ENCODE data around the gene SPATS2L. TPM values are rescaled to one million over a fixed set of nuclear protein-coding genes. Genes with fewer than 3 reads are reported as not detected.
A peak's percentile ranks its signal among the peaks of the same experiment; 100 is the strongest.

The SPATS2L gene
- total and polyA plus RNA-seq, 9 donors, result 144 to 235 (median 222) TPM

DNA sequence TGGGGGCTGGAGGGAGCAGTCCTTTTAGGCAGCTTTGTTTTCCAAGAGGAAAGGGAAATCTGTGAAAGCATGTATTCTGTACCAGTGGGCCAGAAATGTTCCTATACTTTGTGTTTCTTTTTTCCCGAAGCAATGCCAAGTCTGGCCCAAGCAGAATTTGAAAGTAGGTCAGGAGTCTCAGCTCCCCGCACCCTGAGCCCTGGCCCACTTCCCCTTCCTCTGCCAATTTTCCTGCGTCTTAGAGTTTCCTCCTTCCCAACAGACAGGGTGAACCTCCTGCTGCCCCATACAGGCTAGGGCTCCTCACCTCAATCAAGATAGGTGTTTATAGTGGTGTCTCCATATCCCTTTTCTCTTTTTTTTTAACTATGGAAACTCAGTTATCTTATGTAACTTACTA lies 138.0 kb downstream of the SPATS2L start:
- Histone ChIP-seq H3K36me3 (ENCODE audit: control insufficient read depth, insufficient read depth, low read length) (peaks cover 64% of the 10 kb centered on the region), H3K9me3 (replicated peaks; ENCODE audit: control insufficient read depth, low read depth, low read length) (no peaks in the 10 kb centered on the region), H3K27ac (ENCODE audit: low read length) (peak overlapping the region; percentile 9), H3K27me3 (ENCODE audit: control insufficient read depth, insufficient read depth, low read length) (no peaks in the 10 kb centered on the region), H3K4me1 (ENCODE audit: control insufficient read depth, insufficient read depth, low read length) (peaks cover 11% of the 10 kb centered on the region), H3K4me3 (ENCODE audit: low read length) (no peak overlapping the region)
- no CpG with 5 or more reads among the region's 3 CpGs for WGBS (ENCODE audit: insufficient coverage)
- peak; percentile 39 for DNase-seq

DNA sequence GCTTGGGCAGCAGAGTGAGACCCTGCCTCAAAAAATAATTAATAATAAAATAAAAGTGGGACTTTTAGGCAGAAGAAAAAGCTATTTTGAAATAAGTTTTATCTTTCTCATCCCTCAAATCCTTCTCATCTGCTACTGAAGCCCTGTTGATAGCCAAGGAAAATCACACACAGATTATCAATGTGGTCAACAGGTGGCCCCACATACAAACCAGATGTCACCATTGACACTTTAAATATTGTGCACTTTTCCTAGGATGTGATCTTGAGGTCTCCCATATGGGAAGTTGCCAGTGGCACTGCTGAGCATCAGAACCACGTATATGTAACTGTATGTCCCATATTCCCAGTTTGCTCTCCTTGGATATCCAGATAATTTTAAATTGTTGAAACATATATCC lies 138.8 kb downstream of the SPATS2L start:
- Histone ChIP-seq H3K36me3 (ENCODE audit: control insufficient read depth, insufficient read depth, low read length) (peaks cover 61% of the 10 kb centered on the region), H3K4me3 (ENCODE audit: low read length) (no peak overlapping the region), H3K27me3 (ENCODE audit: control insufficient read depth, insufficient read depth, low read length) (no peaks in the 10 kb centered on the region), H3K27ac (ENCODE audit: low read length) (no peak overlapping the region), H3K9me3 (replicated peaks; ENCODE audit: control insufficient read depth, low read depth, low read length) (no peaks in the 10 kb centered on the region), H3K4me1 (ENCODE audit: control insufficient read depth, insufficient read depth, low read length) (peaks cover 11% of the 10 kb centered on the region)
- no peak for DNase-seq
- no CpG with 5 or more reads among the region's 1 CpG for WGBS (ENCODE audit: insufficient coverage)

DNA sequence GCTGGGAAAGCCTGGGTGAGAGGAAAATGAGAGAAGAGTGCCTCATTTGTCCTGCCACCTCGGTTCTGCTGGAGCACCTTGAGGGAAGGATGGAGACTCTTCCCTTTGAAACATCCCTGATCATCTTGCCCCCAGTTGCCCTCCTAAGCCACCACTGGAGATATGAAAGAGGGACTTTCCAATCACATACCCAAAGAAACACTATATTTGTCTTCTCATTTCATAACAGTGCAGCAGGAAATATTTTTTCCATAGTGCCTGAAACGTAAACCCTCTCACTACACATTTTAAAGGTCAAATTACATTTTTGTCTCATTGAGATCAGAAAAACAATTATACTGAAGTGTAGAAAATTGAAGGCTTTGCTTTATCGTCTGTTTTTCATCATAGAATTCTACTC lies 140.1 kb downstream of the SPATS2L start:
- no CpG with 5 or more reads among the region's 3 CpGs for WGBS (ENCODE audit: insufficient coverage)
- H3K27me3 ChIP-seq (ENCODE audit: control insufficient read depth, insufficient read depth, low read length), result no peaks in the 10 kb centered on the region
- H3K4me1 ChIP-seq (ENCODE audit: control insufficient read depth, insufficient read depth, low read length), result peaks cover 11% of the 10 kb centered on the region
- no peaks in the 10 kb centered on the region for H3K9me3 ChIP-seq (replicated peaks; ENCODE audit: control insufficient read depth, low read depth, low read length)
- no peak overlapping the region for H3K4me3 ChIP-seq (ENCODE audit: low read length)
- peaks cover 63% of the 10 kb centered on the region for H3K36me3 ChIP-seq (ENCODE audit: control insufficient read depth, insufficient read depth, low read length)
- DNase-seq, result no peak
- no peak overlapping the region for H3K27ac ChIP-seq (ENCODE audit: low read length)

DNA sequence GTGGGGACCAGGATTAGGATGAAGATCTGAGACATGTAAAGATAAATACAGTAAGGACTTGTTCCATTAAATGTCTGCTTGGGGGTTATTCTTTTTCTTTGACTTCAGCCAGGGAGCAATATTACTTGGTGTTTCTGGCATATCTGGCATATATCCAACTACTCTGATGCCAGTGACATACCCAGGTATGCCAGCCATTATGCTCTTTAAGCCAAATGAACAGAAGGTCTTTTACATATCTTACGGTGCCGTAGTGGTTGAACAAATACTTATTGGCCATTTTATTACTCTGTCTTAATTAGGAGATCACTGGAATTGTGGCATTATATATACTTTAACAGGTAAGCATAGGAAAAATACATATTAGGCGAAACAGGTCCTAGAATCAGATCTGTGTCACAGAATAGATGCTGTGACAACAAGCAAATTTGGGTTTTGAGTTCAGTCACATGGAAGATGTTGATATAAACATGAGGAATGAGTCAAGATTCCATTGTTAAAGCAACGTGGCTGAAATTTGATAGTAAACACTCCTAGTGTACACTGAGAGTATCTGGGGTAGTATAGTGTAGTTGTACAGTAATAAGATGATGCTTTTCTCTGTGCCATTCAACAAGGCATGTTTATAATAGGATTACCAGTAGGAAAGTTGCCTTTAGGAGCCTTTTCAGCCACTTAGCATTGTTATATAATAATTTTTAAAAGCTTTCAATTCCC lies 140.8 kb downstream of the SPATS2L start:
- DNase-seq, result no peak
- no peak overlapping the region for H3K27ac ChIP-seq (ENCODE audit: low read length)

DNA sequence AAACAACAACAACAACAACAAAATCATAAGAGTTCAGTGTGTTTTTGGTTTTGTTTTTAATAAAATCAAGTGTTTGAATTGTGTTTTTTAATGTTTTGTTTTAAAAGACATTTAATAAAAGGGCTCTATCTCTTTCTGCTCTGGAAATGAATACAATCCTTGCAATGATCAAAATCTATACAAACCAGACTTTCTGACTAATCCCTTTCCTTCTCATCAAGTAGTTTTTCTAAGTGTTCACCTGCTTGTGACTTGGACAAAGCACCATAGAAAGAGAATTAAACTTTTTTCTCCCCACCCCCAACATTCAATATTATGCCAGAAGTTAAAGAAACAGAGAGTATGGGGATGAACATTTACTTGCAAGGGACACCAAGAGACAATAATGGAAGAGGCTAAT lies 142.0 kb downstream of the SPATS2L start:
- Histone ChIP-seq H3K36me3 (ENCODE audit: control insufficient read depth, insufficient read depth, low read length) (peaks cover 53% of the 10 kb centered on the region), H3K4me3 (ENCODE audit: low read length) (no peak overlapping the region), H3K4me1 (ENCODE audit: control insufficient read depth, insufficient read depth, low read length) (peaks cover 9% of the 10 kb centered on the region), H3K9me3 (replicated peaks; ENCODE audit: control insufficient read depth, low read depth, low read length) (no peaks in the 10 kb centered on the region), H3K27me3 (ENCODE audit: control insufficient read depth, insufficient read depth, low read length) (no peaks in the 10 kb centered on the region), H3K27ac (ENCODE audit: low read length) (no peak overlapping the region)
- DNase-seq, result no peak

More for the DNA sequence above, 140.8 kb downstream of the SPATS2L start:
- Histone ChIP-seq H3K36me3 (ENCODE audit: control insufficient read depth, insufficient read depth, low read length) (peaks cover 58% of the 10 kb centered on the region), H3K9me3 (replicated peaks; ENCODE audit: control insufficient read depth, low read depth, low read length) (no peaks in the 10 kb centered on the region), H3K4me1 (ENCODE audit: control insufficient read depth, insufficient read depth, low read length) (peaks cover 11% of the 10 kb centered on the region), H3K27me3 (ENCODE audit: control insufficient read depth, insufficient read depth, low read length) (no peaks in the 10 kb centered on the region), H3K4me3 (ENCODE audit: low read length) (no peak overlapping the region)
- 100% methylated on average over 1 of the region's 4 CpGs for WGBS (ENCODE audit: insufficient coverage)

DNA sequence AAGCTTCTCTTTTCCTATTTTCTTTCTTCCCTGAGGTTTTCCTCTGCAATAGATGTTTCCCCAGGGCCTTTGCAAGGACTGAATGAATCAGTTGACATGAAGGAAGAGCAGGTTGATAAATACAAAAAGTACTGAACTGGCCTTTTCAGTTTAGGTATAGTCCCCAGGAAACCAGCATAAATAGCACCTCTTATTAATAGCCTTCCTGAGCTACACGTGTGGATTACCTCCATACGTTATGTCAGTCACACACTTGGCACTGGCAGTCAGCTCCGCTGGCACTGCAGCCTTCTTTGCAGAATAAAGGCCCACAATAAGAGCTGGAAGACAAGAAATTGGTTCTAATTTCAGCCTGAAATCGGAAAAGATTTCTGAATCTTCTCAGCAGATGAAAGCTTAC lies 142.7 kb downstream of the SPATS2L start:
- no peaks in the 10 kb centered on the region for H3K9me3 ChIP-seq (replicated peaks; ENCODE audit: control insufficient read depth, low read depth, low read length)
- H3K27me3 ChIP-seq (ENCODE audit: control insufficient read depth, insufficient read depth, low read length), result no peaks in the 10 kb centered on the region
- H3K27ac ChIP-seq (ENCODE audit: low read length), result no peak overlapping the region
- H3K36me3 ChIP-seq (ENCODE audit: control insufficient read depth, insufficient read depth, low read length), result peaks cover 57% of the 10 kb centered on the region
- no peak overlapping the region for H3K4me3 ChIP-seq (ENCODE audit: low read length)
- WGBS (ENCODE audit: insufficient coverage), result 41% methylated on average over 2 of the region's 4 CpGs
- peaks cover 6% of the 10 kb centered on the region for H3K4me1 ChIP-seq (ENCODE audit: control insufficient read depth, insufficient read depth, low read length)
- no peak for DNase-seq

DNA sequence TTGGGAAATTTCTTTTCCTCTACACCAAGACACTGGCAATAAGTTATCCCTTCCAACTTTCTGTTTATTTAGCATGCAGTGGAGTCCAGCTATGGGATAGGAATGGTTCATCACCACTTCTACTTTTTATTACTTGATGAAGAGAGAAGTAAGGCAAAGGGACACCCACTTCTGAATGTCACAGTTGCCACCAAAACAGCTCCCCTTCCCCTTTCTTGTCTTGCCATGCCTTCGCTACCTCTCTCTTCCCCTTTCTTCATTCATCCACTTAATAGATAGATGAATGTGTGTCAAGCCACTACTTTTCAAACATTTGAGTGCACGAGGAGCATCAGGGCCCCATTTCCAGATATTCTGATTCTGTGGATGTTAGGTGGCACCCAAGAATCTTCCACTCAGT lies 143.8 kb downstream of the SPATS2L start:
- Histone ChIP-seq H3K9me3 (replicated peaks; ENCODE audit: control insufficient read depth, low read depth, low read length) (no peaks in the 10 kb centered on the region), H3K27me3 (ENCODE audit: control insufficient read depth, insufficient read depth, low read length) (no peaks in the 10 kb centered on the region), H3K4me3 (ENCODE audit: low read length) (no peak overlapping the region), H3K4me1 (ENCODE audit: control insufficient read depth, insufficient read depth, low read length) (peaks cover 3% of the 10 kb centered on the region), H3K27ac (ENCODE audit: low read length) (no peak overlapping the region), H3K36me3 (ENCODE audit: control insufficient read depth, insufficient read depth, low read length) (peaks cover 47% of the 10 kb centered on the region)
- WGBS (ENCODE audit: insufficient coverage), result no CpG with 5 or more reads among the region's 2 CpGs
- DNase-seq, result no peak

DNA sequence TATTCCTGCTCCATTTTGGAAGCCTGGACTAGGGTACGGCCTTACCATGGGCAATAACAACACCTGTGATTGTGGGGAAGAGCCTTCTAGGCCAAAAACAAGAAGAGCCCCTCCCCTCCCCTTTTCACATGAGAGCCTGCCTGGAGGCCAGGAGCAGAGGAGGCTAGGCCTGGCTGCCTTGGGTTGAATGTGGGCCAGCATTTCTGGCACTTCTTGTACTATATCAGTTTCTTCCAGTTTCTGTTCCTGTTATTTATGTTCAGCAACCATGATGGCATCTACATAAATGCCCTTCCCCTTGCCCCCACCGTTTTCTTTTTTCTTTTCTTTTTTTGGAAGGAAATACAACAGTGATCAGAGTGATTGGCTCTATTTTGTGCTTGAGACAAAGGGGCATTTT lies 145.0 kb downstream of the SPATS2L start:
- Histone ChIP-seq H3K27ac (ENCODE audit: low read length) (no peak overlapping the region), H3K9me3 (replicated peaks; ENCODE audit: control insufficient read depth, low read depth, low read length) (no peaks in the 10 kb centered on the region), H3K4me3 (ENCODE audit: low read length) (no peak overlapping the region), H3K36me3 (ENCODE audit: control insufficient read depth, insufficient read depth, low read length) (peaks cover 48% of the 10 kb centered on the region), H3K4me1 (ENCODE audit: control insufficient read depth, insufficient read depth, low read length) (peaks cover 8% of the 10 kb centered on the region), H3K27me3 (ENCODE audit: control insufficient read depth, insufficient read depth, low read length) (no peaks in the 10 kb centered on the region)
- WGBS (ENCODE audit: insufficient coverage), result no CpG with 5 or more reads among the region's 2 CpGs
- no peak for DNase-seq

DNA sequence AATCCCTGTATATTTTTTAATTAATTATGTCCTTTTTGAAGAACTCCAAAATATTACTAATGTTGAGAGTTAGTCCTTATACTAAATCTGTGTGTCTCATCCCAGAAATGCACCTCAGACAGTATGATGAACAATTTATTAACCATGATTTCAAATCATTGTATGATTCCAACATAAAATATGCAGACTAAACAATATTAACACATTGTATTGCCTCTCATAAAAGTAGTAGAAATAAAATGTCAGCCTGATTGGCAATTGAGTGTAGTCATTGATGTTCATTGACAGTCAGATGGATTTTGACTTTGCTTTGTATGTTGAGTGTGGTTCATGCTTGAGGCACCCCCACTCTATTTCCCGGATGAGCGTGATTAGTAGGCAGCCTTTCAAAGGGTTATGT lies 145.9 kb downstream of the SPATS2L start:
- Histone ChIP-seq H3K27ac (ENCODE audit: low read length) (no peak overlapping the region), H3K27me3 (ENCODE audit: control insufficient read depth, insufficient read depth, low read length) (no peaks in the 10 kb centered on the region), H3K4me3 (ENCODE audit: low read length) (no peak overlapping the region), H3K4me1 (ENCODE audit: control insufficient read depth, insufficient read depth, low read length) (peaks cover 8% of the 10 kb centered on the region), H3K36me3 (ENCODE audit: control insufficient read depth, insufficient read depth, low read length) (peaks cover 50% of the 10 kb centered on the region), H3K9me3 (replicated peaks; ENCODE audit: control insufficient read depth, low read depth, low read length) (no peaks in the 10 kb centered on the region)
- WGBS (ENCODE audit: insufficient coverage), result 100% methylated on average over 1 of the region's 2 CpGs
- no peak for DNase-seq

DNA sequence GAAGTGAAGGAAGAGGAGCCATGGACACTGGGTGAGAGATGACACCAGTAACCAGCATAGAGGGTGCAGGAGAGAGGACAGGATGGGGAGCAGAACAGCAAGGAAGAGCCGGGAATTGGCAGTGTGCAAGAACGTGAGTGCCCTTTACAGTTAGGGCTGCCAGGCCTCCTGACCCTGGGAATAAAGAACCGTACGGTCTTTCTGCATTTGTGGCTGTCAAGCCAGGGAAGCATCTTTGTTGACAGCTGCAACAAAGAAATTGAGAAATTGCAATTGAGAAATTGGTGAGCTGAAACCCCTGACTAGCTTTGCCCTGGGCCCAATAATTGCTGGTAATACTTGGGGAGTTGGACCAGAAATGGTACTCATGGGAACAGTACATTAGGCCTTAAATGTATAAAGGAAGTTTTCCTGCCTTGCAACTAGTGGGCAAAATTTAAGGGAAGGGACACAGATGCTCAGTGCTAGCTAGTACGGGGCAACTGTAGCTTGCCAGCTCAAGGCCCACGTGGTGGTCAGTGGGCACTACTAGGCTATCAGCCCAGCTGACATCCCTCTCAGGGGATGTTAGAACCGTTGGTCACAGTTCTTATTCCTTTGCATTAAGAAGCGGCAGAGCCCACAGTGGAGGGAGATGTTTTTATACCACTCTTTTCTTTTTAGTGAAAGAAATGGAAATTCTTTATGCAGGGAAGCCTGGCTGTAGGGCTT lies 146.8 kb downstream of the SPATS2L start:
- Histone ChIP-seq H3K4me3 (ENCODE audit: low read length) (no peak overlapping the region), H3K4me1 (ENCODE audit: control insufficient read depth, insufficient read depth, low read length) (peaks cover 8% of the 10 kb centered on the region), H3K27ac (ENCODE audit: low read length) (no peak overlapping the region), H3K36me3 (ENCODE audit: control insufficient read depth, insufficient read depth, low read length) (peaks cover 49% of the 10 kb centered on the region), H3K27me3 (ENCODE audit: control insufficient read depth, insufficient read depth, low read length) (no peaks in the 10 kb centered on the region), H3K9me3 (replicated peaks; ENCODE audit: control insufficient read depth, low read depth, low read length) (no peaks in the 10 kb centered on the region)
- 72% methylated on average over 4 of the region's 8 CpGs for WGBS (ENCODE audit: insufficient coverage)
- no peak for DNase-seq

All from muscle of leg (tissue), 11 donors.